Measurements from ENCODE around the gene PPP5C. TPM values are rescaled to one million over a fixed set of nuclear protein-coding genes. Genes with fewer than 3 reads are reported as not detected.

PPP5C gene
- total RNA-seq, 2 experiments from 2014 or later = 84.6 to 85.1 TPM

DNA sequence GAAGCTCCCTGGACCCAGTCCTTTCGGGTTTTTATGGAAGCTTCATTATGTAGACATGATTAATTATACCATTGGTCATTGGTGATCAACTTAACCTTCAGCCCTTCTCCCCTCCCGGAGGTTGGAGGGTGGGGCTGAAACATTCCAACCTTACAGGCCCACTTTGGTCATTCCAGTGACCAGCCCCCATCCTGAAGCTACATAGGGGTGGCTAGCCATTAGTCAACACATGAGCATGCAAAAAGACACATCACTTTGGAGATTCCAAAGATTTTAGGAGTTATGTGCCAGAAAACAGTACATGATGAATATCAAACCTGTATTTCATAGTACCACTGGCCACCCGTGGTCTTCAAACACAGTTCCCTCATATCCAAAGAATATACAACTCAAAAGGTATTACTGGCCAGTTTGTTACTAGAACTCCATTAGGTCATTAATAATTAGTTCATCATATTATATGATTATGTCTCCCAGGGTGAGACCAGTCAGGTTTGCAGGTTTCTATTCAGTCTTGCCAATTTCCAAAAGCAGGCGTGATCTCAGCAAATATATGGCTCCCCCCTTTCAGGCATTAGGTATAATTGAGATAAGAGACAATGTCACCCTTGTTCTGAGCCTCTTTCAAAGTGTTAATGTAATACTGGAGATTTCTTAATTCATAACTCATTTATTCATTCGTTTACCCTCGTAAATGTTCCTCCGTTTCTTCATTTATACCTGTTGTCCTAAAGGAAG is 11.1 kb downstream of the PPP5C start:
- POLR2A ChIA-PET = interaction anchor here (1.6 kb wide), 1 partner anchor 11 kb away, joined by 4 read pairs; the partner anchor contains the start of gene PPP5C
- H3K27ac Mint-ChIP-seq = no peak overlapping the region
- H3K4me1 Mint-ChIP-seq = peaks cover 41% of the 10 kb centered on the region
- H3K36me3 Mint-ChIP-seq (ENCODE audit: low read depth) = peaks cover 57% of the 10 kb centered on the region
- no peaks in the 10 kb centered on the region for H3K9me3 Mint-ChIP-seq
- CTCF ChIA-PET = interaction anchor here (1.6 kb wide), 1 partner anchor 11 kb away, joined by 5 read pairs; the partner anchor contains the start of gene PPP5C
- DNase-seq = no peak
- H3K27me3 Mint-ChIP-seq = no peaks in the 10 kb centered on the region
- H3K4me3 Mint-ChIP-seq = no peak overlapping the region

- Mint-ChIP-seq H3K4me1 (peaks cover 38% of the 10 kb centered on the region), H3K9me3 (no peaks in the 10 kb centered on the region), H3K36me3 (ENCODE audit: low read depth) (peaks cover 45% of the 10 kb centered on the region), H3K4me3 (peak overlapping the region; percentile 60), H3K27ac (peak overlapping the region; percentile 75), H3K27me3 (no peaks in the 10 kb centered on the region)
- CTCF ChIA-PET = interaction anchor here (0.8 kb wide), 1 partner anchor 14 kb away, joined by 6 read pairs; no protein-coding TSS in a partner anchor
- POLR2A ChIA-PET = interaction anchor here (0.6 to 1.2 kb wide), 2 partner anchors 11 to 23 kb away, joined by 3 to 4 read pairs; no protein-coding TSS in a partner anchor
- no peak for DNase-seq
These were observed 15.0 kb downstream of the PPP5C start for GRCh38 chr19:46361915-46362314.

- Mint-ChIP-seq H3K27me3 (no peaks in the 10 kb centered on the region), H3K27ac (no peak overlapping the region), H3K4me3 (no peak overlapping the region), H3K36me3 (ENCODE audit: low read depth) (peaks cover 34% of the 10 kb centered on the region), H3K4me1 (peaks cover 32% of the 10 kb centered on the region), H3K9me3 (no peaks in the 10 kb centered on the region)
- ChIA-PET POLR2A (no interaction called here), CTCF (interaction anchor here (1.3 to 1.5 kb wide), 2 partner anchors 13 to 17 kb away, joined by 4 read pairs; partner anchors contain the start of gene PPP5C)
- no peak for DNase-seq
These were observed 17.5 kb downstream of the PPP5C start for GRCh38 chr19:46364359-46364758.

GRCh38 chr19:46365561-46365960 is 18.7 kb downstream of the PPP5C start:
- Mint-ChIP-seq H3K36me3 (ENCODE audit: low read depth) (peaks cover 31% of the 10 kb centered on the region), H3K9me3 (no peaks in the 10 kb centered on the region), H3K27me3 (no peaks in the 10 kb centered on the region), H3K4me3 (no peak overlapping the region), H3K27ac (no peak overlapping the region), H3K4me1 (peaks cover 28% of the 10 kb centered on the region)
- CTCF ChIA-PET = no interaction called here
- POLR2A ChIA-PET = no interaction called here
- DNase-seq = no peak

- Mint-ChIP-seq H3K4me3 (no peak overlapping the region), H3K4me1 (peaks cover 29% of the 10 kb centered on the region), H3K9me3 (no peaks in the 10 kb centered on the region), H3K27me3 (no peaks in the 10 kb centered on the region), H3K27ac (no peak overlapping the region), H3K36me3 (ENCODE audit: low read depth) (peaks cover 32% of the 10 kb centered on the region)
- CTCF ChIA-PET = no interaction called here
- DNase-seq = no peak
- POLR2A ChIA-PET = no interaction called here
These were observed 19.9 kb downstream of the PPP5C start for GRCh38 chr19:46366620-46367292.

DNA sequence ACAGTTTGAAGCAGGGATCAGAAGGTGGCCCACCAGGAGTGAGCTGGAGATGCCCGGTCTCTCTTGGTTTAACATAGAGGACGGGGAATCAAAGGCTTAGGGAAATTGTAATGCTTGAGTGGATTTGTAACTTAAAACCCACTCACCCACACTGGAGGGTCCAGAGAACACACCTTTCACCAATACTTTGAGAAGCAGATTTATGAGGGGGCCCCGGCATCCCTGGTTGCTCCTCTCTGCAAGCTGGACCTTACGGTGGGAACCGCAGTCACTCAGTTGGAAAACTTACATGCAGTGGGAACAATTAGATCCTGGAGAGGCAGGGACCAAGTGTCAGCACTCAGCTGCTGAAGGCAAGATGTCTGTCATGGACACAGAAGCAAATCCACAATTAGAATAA is 20.5 kb downstream of the PPP5C start:
- no peak for DNase-seq
- ChIA-PET POLR2A (no interaction called here), CTCF (no interaction called here)
- Mint-ChIP-seq H3K4me1 (peaks cover 30% of the 10 kb centered on the region), H3K36me3 (ENCODE audit: low read depth) (peaks cover 30% of the 10 kb centered on the region), H3K27me3 (no peaks in the 10 kb centered on the region), H3K4me3 (no peak overlapping the region), H3K9me3 (no peaks in the 10 kb centered on the region), H3K27ac (no peak overlapping the region)

DNA sequence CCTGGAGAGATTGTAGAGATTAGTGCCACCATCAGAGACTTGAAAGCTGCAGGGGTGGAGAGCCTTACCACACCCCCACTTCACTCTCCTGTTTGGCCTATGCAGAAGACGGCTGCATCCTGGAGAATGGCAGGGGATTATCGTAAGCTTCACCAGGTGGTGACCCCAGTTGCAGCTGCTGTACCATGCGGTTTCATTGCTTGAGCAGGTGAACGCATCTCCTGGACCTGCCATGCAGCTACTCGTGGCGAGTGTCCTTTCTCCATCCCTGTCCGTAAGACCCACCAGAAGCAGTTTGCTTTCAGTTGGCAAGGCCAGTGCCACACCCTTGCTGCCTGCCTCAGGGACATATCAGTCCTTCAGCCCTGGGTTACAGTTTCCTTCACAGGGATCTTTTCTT is 21.2 kb downstream of the PPP5C start:
- ChIA-PET POLR2A (no interaction called here), CTCF (interaction anchor here (1.2 kb wide), 1 partner anchor 27 kb away, joined by 3 read pairs; no protein-coding TSS in a partner anchor)
- Mint-ChIP-seq H3K4me3 (no peak overlapping the region), H3K36me3 (ENCODE audit: low read depth) (peaks cover 30% of the 10 kb centered on the region), H3K27me3 (no peaks in the 10 kb centered on the region), H3K9me3 (no peaks in the 10 kb centered on the region), H3K4me1 (peaks cover 30% of the 10 kb centered on the region), H3K27ac (no peak overlapping the region)
- DNase-seq = no peak

GRCh38 chr19:46369817-46370216 is 22.9 kb downstream of the PPP5C start:
- ChIA-PET POLR2A (no interaction called here), CTCF (interaction anchor here (0.6 to 1.2 kb wide), 4 partner anchors 23 to 176 kb away, joined by 3 to 9 read pairs (median 4); partner anchors contain the start of gene PPP5C)
- Mint-ChIP-seq H3K27me3 (no peaks in the 10 kb centered on the region), H3K36me3 (ENCODE audit: low read depth) (peaks cover 20% of the 10 kb centered on the region), H3K9me3 (no peaks in the 10 kb centered on the region), H3K4me3 (no peak overlapping the region), H3K4me1 (peaks cover 22% of the 10 kb centered on the region), H3K27ac (no peak overlapping the region)
- DNase-seq = no peak

DNA sequence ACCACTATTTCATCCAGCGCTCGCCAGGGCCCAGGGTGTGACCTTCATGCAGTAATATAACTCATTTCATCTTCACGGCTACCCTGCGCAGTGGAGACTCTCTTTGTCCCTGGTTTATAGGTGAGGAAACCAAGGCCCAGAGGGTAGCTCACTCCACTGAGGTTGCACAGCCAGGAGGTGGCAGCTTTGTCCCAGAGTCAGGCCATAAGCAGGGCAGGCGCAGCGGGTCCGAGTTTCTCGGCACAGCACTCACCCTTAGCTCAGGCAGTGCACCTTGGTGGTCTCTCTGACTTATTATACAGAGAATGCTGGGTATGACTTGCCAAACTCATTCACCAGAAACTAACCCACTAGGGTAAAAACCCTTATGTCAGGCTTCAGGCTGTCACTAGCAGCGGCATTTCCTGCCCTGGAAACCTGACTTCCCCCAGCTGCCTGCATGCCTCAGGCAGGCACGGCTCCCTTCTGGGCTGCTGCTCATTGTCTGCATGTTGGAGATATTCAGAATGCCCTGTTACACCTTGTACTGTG is 24.5 kb downstream of the PPP5C start:
- Mint-ChIP-seq H3K36me3 (ENCODE audit: low read depth) (peaks cover 22% of the 10 kb centered on the region), H3K27me3 (no peaks in the 10 kb centered on the region), H3K4me1 (peaks cover 21% of the 10 kb centered on the region), H3K27ac (peak overlapping the region; percentile 56), H3K4me3 (no peak overlapping the region), H3K9me3 (no peaks in the 10 kb centered on the region)
- no peak for DNase-seq
- ChIA-PET POLR2A (interaction anchor here (1.1 kb wide), 1 partner anchor 15 kb away, joined by 3 read pairs; no protein-coding TSS in a partner anchor), CTCF (interaction anchor here (1.0 kb wide), 1 partner anchor 23 kb away, joined by 6 read pairs; no protein-coding TSS in a partner anchor)

DNA sequence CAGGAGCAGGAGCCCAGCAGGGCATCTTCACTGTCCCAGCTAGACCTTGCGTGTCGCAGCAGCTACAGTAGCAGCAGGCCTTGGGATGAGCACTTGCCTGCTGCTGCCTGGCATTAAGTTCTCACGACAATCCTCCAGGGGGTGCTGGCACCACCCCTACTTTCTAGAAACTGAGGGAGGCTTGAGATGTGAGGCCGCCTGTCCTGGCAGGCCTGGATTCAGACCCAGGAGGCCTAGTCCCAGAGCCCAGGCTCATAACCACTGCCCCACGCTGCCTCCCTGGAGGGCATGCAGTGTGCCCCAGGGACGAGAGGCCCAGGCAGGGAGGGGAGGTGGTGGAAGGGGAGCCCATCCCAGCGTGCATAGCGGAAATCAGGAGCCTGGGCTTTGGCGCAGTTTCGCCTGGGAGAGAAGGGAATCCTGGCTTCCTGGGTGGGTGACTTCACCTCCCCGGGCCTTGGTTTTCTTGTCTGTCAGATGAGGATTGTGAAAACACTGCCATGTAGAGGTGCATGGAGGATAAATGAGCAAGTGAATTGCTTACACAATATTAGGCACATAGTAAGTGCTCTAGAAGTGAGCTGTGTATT is 26.1 kb downstream of the PPP5C start:
- peaks cover 18% of the 10 kb centered on the region for H3K4me1 Mint-ChIP-seq

GRCh38 chr19:46373491-46374359 is 26.8 kb downstream of the PPP5C start:
- Mint-ChIP-seq H3K4me3 (no peak overlapping the region), H3K27me3 (no peaks in the 10 kb centered on the region), H3K9me3 (no peaks in the 10 kb centered on the region), H3K4me1 (peaks cover 18% of the 10 kb centered on the region), H3K36me3 (ENCODE audit: low read depth) (peaks cover 32% of the 10 kb centered on the region), H3K27ac (no peak overlapping the region)
- ChIA-PET POLR2A (no interaction called here), CTCF (interaction anchor here (1.7 kb wide), 1 partner anchor 21 kb away, joined by 7 read pairs; no protein-coding TSS in a partner anchor)
- DNase-seq = no peak

More for the DNA sequence above, 26.1 kb downstream of the PPP5C start:
- no peak overlapping the region for H3K4me3 Mint-ChIP-seq
- no peak for DNase-seq
- H3K36me3 Mint-ChIP-seq (ENCODE audit: low read depth) = peaks cover 27% of the 10 kb centered on the region
- no peak overlapping the region for H3K27ac Mint-ChIP-seq
- POLR2A ChIA-PET = interaction anchor here (0.8 kb wide), 1 partner anchor 22 kb away, joined by 3 read pairs; no protein-coding TSS in a partner anchor
- H3K9me3 Mint-ChIP-seq = no peaks in the 10 kb centered on the region
- CTCF ChIA-PET = interaction anchor here (1.7 kb wide), 1 partner anchor 22 kb away, joined by 7 read pairs; no protein-coding TSS in a partner anchor
- no peaks in the 10 kb centered on the region for H3K27me3 Mint-ChIP-seq
